ENCODE results near the gene LIPA. TPM values are rescaled to one million over a fixed set of nuclear protein-coding genes. Genes with fewer than 3 reads are reported as not detected.
A peak's percentile ranks its signal among the peaks of the same experiment; 100 is the strongest.

The LIPA gene
- total RNA-seq, 2 experiments from 2014 or later, result 8.9 to 19.4 TPM

- peak; percentile 70 for DNase-seq (ENCODE audit: low spot score)
- no peaks in the 10 kb centered on the region for H3K79me2 ChIP-seq (ENCODE audit: insufficient read depth, low read depth, low read length)
- H3K36me3 ChIP-seq (ENCODE audit: insufficient read depth, low read length), result no peaks in the 10 kb centered on the region
- no peaks in the 10 kb centered on the region for H4K20me1 ChIP-seq (ENCODE audit: insufficient read depth, low read length)
- TF ChIP-seq EZH2phosphoT487 (IDR thresholded peaks at IDR 0.05; ENCODE audit: borderline replicate concordance, low read depth, low read length), result no peak
- TF ChIP-seq, protein P1, sequence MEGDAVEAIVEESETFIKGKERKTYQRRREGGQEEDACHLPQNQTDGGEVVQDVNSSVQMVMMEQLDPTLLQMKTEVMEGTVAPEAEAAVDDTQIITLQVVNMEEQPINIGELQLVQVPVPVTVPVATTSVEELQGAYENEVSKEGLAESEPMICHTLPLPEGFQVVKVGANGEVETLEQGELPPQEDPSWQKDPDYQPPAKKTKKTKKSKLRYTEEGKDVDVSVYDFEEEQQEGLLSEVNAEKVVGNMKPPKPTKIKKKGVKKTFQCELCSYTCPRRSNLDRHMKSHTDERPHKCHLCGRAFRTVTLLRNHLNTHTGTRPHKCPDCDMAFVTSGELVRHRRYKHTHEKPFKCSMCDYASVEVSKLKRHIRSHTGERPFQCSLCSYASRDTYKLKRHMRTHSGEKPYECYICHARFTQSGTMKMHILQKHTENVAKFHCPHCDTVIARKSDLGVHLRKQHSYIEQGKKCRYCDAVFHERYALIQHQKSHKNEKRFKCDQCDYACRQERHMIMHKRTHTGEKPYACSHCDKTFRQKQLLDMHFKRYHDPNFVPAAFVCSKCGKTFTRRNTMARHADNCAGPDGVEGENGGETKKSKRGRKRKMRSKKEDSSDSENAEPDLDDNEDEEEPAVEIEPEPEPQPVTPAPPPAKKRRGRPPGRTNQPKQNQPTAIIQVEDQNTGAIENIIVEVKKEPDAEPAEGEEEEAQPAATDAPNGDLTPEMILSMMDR (conservative IDR thresholded peaks at IDR 0.05; ENCODE audit: low read length), result peak; percentile 89
- H3K4me1 ChIP-seq (ENCODE audit: insufficient read depth, low read length, poor library complexity, severe bottlenecking), result peaks cover 6% of the 10 kb centered on the region
- peak overlapping the region; percentile 16; the same call in 1 of the 2 replicates for H2AFZ ChIP-seq (ENCODE audit: low read length)
- H3K9me3 ChIP-seq (ENCODE audit: low read length), result no peaks in the 10 kb centered on the region
- BruUV-seq (replicated peaks), result no TSS peak
- no peaks in the 10 kb centered on the region for H3K9me2 ChIP-seq (ENCODE audit: insufficient read depth, low read length)
- CTCF ChIA-PET (ENCODE audit: unreplicated experiment), result interaction anchor here (1.0 to 1.1 kb wide), 2 partner anchors 27 to 188 kb away, joined by 3 read pairs; no protein-coding TSS in a partner anchor
- H3K27ac ChIP-seq (ENCODE audit: low read depth, low read length, poor library complexity, severe bottlenecking), result no peak overlapping the region
- peak overlapping the region; percentile 10 for H3K4me2 ChIP-seq (ENCODE audit: low read length)
- intact Hi-C loops (cut with micrococcal nuclease; ENCODE audit: unreplicated experiment), result loop anchor here (1.0 to 2.0 kb wide), 3 partner anchors 282 to 383 kb away; no protein-coding TSS in a partner anchor
- no peak overlapping the region for H3K4me3 ChIP-seq (ENCODE audit: low read depth, low read length, poor library complexity, severe bottlenecking)
- POLR2A ChIA-PET, result interaction anchor here (0.7 to 1.3 kb wide), 2 partner anchors 14 to 211 kb away, joined by 3 read pairs; no protein-coding TSS in a partner anchor
Measured at GRCh38 chr10:89217057-89217990, 34.3 kb downstream of the LIPA start.

GRCh38 chr10:89216056-89216455 lies 35.5 kb downstream of the LIPA start:
- intact Hi-C loops (cut with micrococcal nuclease; ENCODE audit: unreplicated experiment), result loop anchor here (2.0 kb wide), 1 partner anchor 381 kb away; no protein-coding TSS in a partner anchor

More at GRCh38 chr10:89216056-89216455, 35.5 kb downstream of the LIPA start:
- no peaks in the 10 kb centered on the region for H3K36me3 ChIP-seq (ENCODE audit: insufficient read depth, low read length)
- CTCF ChIA-PET (ENCODE audit: unreplicated experiment), result interaction anchor here (0.6 to 1.1 kb wide), 2 partner anchors 278 to 281 kb away, joined by 3 to 4 read pairs; no protein-coding TSS in a partner anchor
- no peak for DNase-seq (ENCODE audit: low spot score)
- no peaks in the 10 kb centered on the region for H3K9me2 ChIP-seq (ENCODE audit: insufficient read depth, low read length)
- TF ChIP-seq, protein P1 (conservative IDR thresholded peaks at IDR 0.05; ENCODE audit: low read length), result no peak
- TF ChIP-seq EZH2phosphoT487 (IDR thresholded peaks at IDR 0.05; ENCODE audit: borderline replicate concordance, low read depth, low read length), result no peak
- H3K4me2 ChIP-seq (ENCODE audit: low read length), result no peak overlapping the region
- no peak overlapping the region for H3K4me3 ChIP-seq (ENCODE audit: low read depth, low read length, poor library complexity, severe bottlenecking)
- H3K79me2 ChIP-seq (ENCODE audit: insufficient read depth, low read depth, low read length), result no peaks in the 10 kb centered on the region
- no peak overlapping the region for H3K27ac ChIP-seq (ENCODE audit: low read depth, low read length, poor library complexity, severe bottlenecking)
- no peaks in the 10 kb centered on the region for H4K20me1 ChIP-seq (ENCODE audit: insufficient read depth, low read length)
- no TSS peak for BruUV-seq (replicated peaks)
- POLR2A ChIA-PET, result interaction anchor here (0.6 to 1.6 kb wide), 5 partner anchors 10 to 527 kb away, joined by 3 to 4 read pairs (median 3); no protein-coding TSS in a partner anchor
- no peaks in the 10 kb centered on the region for H3K9me3 ChIP-seq (ENCODE audit: low read length)
- peaks cover 6% of the 10 kb centered on the region for H3K4me1 ChIP-seq (ENCODE audit: insufficient read depth, low read length, poor library complexity, severe bottlenecking)
- H2AFZ ChIP-seq (ENCODE audit: low read length), result no peak overlapping the region
